Activated CD4-positive, alpha-beta T cell treated with anti-CD3 and anti-CD28 coated beads for 36 hours (primary cell): ENCODE results near the gene RNF214. TPM values are rescaled to one million over a fixed set of nuclear protein-coding genes. Genes with fewer than 3 reads are reported as not detected.
A peak's percentile ranks its signal among the peaks of the same experiment; 100 is the strongest.
"Not testable (repeated sequence)": the region's sequence is repeated elsewhere in the genome, so short reads cannot be mapped to it uniquely, and the experiment has no call there.

Experiments
- ATAC-seq: fragments of 200-7000 bp; cut with Tn5 transposase; one replicate; pipeline ENCODE4 v1.10.0; 2021; ENCODE audit warnings: mild to moderate bottlenecking, moderate library complexity
- CTCF ChIA-PET: fragments of 350-600 bp; sonication (Branson Sonifier 250); formaldehyde crosslinking; loops from one replicate; lab custom pipeline; 2021; ENCODE audit warnings: antibody characterized with exemption; lab: Charles Lee
- POLR2A ChIA-PET: fragments of 350-600 bp; sonication (Branson Sonifier 250); formaldehyde crosslinking; loops from one replicate; lab custom pipeline; 2021; ENCODE audit warnings: antibody characterized with exemption, inconsistent platforms; lab: Charles Lee
- DNase-seq: peaks from one replicate; pipeline ENCODE4 v3.0.0-alpha.2; 2020
- H3K27ac Mint-ChIP-seq: one replicate; pipeline ENCODE4 v1.8.0; 2021; ENCODE audit warnings: mixed read lengths
- H3K27me3 Mint-ChIP-seq: one replicate; pipeline ENCODE4 v1.8.0; 2021; ENCODE audit warnings: mixed read lengths
- H3K36me3 Mint-ChIP-seq: one replicate; pipeline ENCODE4 v1.8.0; 2021; ENCODE audit warnings: low read depth, mixed read lengths
- H3K4me1 Mint-ChIP-seq: one replicate; pipeline ENCODE4 v1.8.0; 2021; ENCODE audit warnings: mixed read lengths
- H3K4me3 Mint-ChIP-seq: one replicate; pipeline ENCODE4 v1.8.0; 2021; ENCODE audit warnings: mild to moderate bottlenecking, moderate library complexity, mixed read lengths
- H3K9me3 Mint-ChIP-seq: one replicate; pipeline ENCODE4 v1.8.0; 2021; ENCODE audit warnings: low read depth, mixed read lengths
- intact Hi-C, 2 experiments: fragments of 100-400 bp; cut with DNase I in 1 of 2; cut with micrococcal nuclease in 1 of 2; formaldehyde crosslinking; loops; one replicate each; pipeline versions ENCODE4 v1.14.2 to v1.15.1; 2022 to 2024; cut with DNase I, micrococcal nuclease
- total RNA-seq, 2 experiments: library from RNA; stranded (reverse); gene quantifications; one replicate each; pipeline ENCODE4 v1.2.3, GENCODE V29; 2021

The RNF214 gene
- total RNA-seq, 2 experiments from 2014 or later = 19.3 to 24.6 TPM

- H3K27ac Mint-ChIP-seq, POLR2A ChIA-PET, ATAC-seq, H3K4me3 Mint-ChIP-seq, H3K4me1 Mint-ChIP-seq, CTCF ChIA-PET, H3K9me3 Mint-ChIP-seq, H3K27me3 Mint-ChIP-seq, intact Hi-C loops, DNase-seq: not testable (repeated sequence)
- peaks cover 20% of the 10 kb centered on the region for H3K36me3 Mint-ChIP-seq
These were observed 26.4 kb upstream of the RNF214 start for GRCh38 chr11:117206111-117206510.

GRCh38 chr11:117206859-117207258, 25.6 kb upstream of the RNF214 start:
- H3K4me1 Mint-ChIP-seq, H3K9me3 Mint-ChIP-seq, POLR2A ChIA-PET, H3K27ac Mint-ChIP-seq, H3K27me3 Mint-ChIP-seq, DNase-seq, ATAC-seq, H3K4me3 Mint-ChIP-seq, CTCF ChIA-PET, intact Hi-C loops: not testable (repeated sequence)
- H3K36me3 Mint-ChIP-seq = peaks cover 25% of the 10 kb centered on the region

- POLR2A ChIA-PET, H3K9me3 Mint-ChIP-seq, CTCF ChIA-PET, H3K4me1 Mint-ChIP-seq, ATAC-seq, DNase-seq, H3K4me3 Mint-ChIP-seq, intact Hi-C loops, H3K27me3 Mint-ChIP-seq, H3K27ac Mint-ChIP-seq: not testable (repeated sequence)
- peaks cover 25% of the 10 kb centered on the region for H3K36me3 Mint-ChIP-seq
These were observed 25.0 kb upstream of the RNF214 start for GRCh38 chr11:117207481-117207880.

GRCh38 chr11:117208710-117209109, 23.8 kb upstream of the RNF214 start:
- H3K36me3 Mint-ChIP-seq = peaks cover 35% of the 10 kb centered on the region
- DNase-seq = peak; percentile 20
- H3K4me3 Mint-ChIP-seq, CTCF ChIA-PET, H3K9me3 Mint-ChIP-seq, ATAC-seq, POLR2A ChIA-PET, H3K27ac Mint-ChIP-seq, H3K27me3 Mint-ChIP-seq, intact Hi-C loops, H3K4me1 Mint-ChIP-seq: not testable (repeated sequence)

DNA sequence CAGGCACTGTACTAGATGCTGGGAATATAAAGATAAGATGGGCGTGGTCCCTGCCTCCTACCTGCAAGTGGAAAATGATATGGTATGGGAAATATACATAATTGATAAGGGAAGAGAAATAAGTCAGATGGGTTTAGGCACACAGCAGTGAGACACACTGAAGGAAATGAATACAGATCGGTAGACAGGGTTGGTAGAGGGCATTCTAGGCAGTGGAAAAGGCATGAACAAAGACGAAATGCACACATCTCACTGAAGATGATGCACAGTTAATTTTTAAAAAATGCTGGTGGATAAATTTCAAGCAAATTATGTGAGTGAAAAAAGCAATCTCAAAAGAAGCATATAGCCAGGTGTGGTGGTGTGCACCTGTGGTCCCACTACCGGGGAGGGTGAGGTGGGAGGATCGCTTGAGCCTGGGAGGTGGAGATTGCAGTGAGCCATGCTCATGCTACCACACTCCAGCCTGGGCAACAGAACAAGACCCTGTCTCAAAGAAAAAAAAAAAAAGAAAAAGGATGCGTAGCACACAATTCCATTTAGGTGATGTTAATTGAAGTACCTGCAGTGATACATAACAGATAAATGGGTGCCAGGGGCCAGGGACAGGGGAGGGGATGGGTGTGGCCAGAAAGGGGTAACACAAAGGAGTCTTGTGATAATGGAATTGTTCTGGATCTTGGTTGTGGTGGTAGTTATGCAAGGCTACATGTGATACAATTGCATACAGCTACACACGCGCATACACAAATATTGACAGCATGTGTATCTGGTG, 22.9 kb upstream of the RNF214 start:
- intact Hi-C loops, H3K27me3 Mint-ChIP-seq, DNase-seq, ATAC-seq, H3K9me3 Mint-ChIP-seq, POLR2A ChIA-PET, H3K4me3 Mint-ChIP-seq, CTCF ChIA-PET, H3K27ac Mint-ChIP-seq, H3K4me1 Mint-ChIP-seq: not testable (repeated sequence)
- peaks cover 37% of the 10 kb centered on the region for H3K36me3 Mint-ChIP-seq

GRCh38 chr11:117210620-117211019, 21.9 kb upstream of the RNF214 start:
- ATAC-seq = no peak
- Mint-ChIP-seq H3K4me1 (peaks cover 3% of the 10 kb centered on the region), H3K27ac (no peak overlapping the region), H3K36me3 (peaks cover 31% of the 10 kb centered on the region), H3K9me3 (no peaks in the 10 kb centered on the region), H3K4me3 (no peak overlapping the region), H3K27me3 (no peaks in the 10 kb centered on the region)
- DNase-seq = no peak
- POLR2A ChIA-PET = interaction anchor here (0.7 kb wide), 3 partner anchors 11 to 171 kb away, joined by 3 to 4 read pairs (median 3); no protein-coding TSS in a partner anchor
- intact Hi-C loops = no loop called here
- CTCF ChIA-PET = interaction anchor here (1.0 to 1.7 kb wide), 3 partner anchors 10 to 16 kb away, joined by 3 to 6 read pairs (median 5); no protein-coding TSS in a partner anchor

DNA sequence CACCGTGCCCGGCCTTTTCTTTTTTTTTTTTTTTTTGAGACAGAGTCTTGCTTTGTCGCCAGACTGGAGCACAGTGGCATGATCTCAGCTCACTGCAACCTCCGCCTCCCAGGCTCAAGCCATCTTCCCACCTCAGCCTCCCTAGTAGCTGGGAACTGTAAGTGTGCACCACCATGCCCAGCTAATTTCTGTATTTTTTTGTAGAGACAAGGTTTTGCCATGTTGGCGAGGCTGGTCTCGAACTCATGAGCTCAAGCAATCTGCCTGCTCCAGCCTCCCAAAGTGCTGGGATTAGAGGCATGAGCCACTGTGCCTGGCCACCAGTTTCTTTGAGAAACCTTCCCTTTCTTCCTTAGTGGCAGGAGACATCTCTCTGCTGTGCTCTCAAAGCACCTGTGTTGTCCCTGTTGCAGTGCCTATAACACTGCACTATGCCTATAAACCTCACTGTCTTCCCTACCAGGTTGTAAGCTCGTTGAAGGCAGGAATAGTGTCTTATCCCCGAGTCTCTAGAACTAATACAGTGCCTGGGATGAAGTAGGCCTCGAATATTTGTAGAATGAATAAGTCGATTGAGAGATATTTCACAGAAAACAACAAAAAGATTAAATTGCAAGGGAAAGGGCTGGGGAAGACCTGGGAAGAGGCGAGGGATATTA, 19.6 kb upstream of the RNF214 start:
- Mint-ChIP-seq H3K27me3 (no peaks in the 10 kb centered on the region), H3K27ac (no peak overlapping the region), H3K36me3 (peaks cover 42% of the 10 kb centered on the region), H3K9me3 (no peaks in the 10 kb centered on the region), H3K4me1 (peaks cover 6% of the 10 kb centered on the region), H3K4me3 (no peak overlapping the region)
- intact Hi-C loops = no loop called here
- ATAC-seq = no peak
- POLR2A ChIA-PET = no interaction called here
- CTCF ChIA-PET = interaction anchor here (0.7 to 1.5 kb wide), 2 partner anchors 14 to 33 kb away, joined by 3 to 6 read pairs; no protein-coding TSS in a partner anchor
- no peak for DNase-seq

DNA sequence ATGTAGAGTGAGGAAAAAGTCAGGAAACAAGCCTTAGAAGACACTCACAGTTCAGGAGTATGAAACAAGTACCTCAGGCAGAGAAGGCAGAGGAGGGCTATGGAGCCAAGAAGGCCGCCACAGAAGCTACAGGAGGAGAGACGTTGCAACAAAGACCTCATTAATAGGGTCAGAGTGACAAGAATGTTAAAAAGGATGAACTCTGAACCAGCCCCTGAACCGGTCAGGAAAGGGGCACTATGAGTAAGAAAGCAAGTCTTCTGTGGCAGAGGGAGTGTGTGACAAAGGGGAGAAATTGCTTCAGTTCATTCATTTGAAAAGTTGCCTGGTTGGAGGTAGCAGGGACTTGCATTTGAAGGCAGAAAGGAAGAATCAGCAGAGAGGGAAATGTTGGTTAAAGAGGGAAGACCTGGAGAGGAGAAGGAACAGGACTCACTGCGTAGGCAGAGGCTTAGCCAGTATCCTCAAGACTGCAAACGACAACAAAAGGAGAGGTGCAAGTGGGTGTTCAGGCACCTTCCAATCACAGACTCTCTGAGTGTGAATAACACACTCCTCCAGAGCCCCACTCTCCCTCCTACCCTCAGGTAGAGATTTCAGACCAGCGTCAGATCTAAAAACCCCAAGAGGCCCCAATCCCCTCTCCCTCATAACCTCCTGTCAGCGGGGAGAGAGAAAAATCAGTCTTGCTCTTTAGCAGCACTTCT, 17.9 kb upstream of the RNF214 start:
- intact Hi-C loops = no loop called here
- Mint-ChIP-seq H3K27me3 (no peaks in the 10 kb centered on the region), H3K36me3 (peaks cover 59% of the 10 kb centered on the region), H3K4me1 (peaks cover 6% of the 10 kb centered on the region), H3K4me3 (no peak overlapping the region), H3K9me3 (no peaks in the 10 kb centered on the region), H3K27ac (peak overlapping the region; percentile 52)
- ChIA-PET POLR2A (no interaction called here), CTCF (interaction anchor here (0.6 to 0.8 kb wide), 3 partner anchors 12 to 33 kb away, joined by 3 to 4 read pairs (median 3); no protein-coding TSS in a partner anchor)
- DNase-seq (no peak), ATAC-seq (no peak)

GRCh38 chr11:117217141-117218084, 15.1 kb upstream of the RNF214 start:
- peak overlapping the region; percentile 40 for H3K27ac Mint-ChIP-seq
- CTCF ChIA-PET = interaction anchor here (2.1 kb wide), 1 partner anchor 9 kb away, joined by 9 read pairs; no protein-coding TSS in a partner anchor
- DNase-seq = no peak
- intact Hi-C loops = no loop called here
- H3K4me3 Mint-ChIP-seq = no peak overlapping the region
- peaks cover 61% of the 10 kb centered on the region for H3K36me3 Mint-ChIP-seq
- no peak for ATAC-seq
- peaks cover 6% of the 10 kb centered on the region for H3K4me1 Mint-ChIP-seq
- H3K9me3 Mint-ChIP-seq = no peaks in the 10 kb centered on the region
- POLR2A ChIA-PET = no interaction called here
- H3K27me3 Mint-ChIP-seq = no peaks in the 10 kb centered on the region

DNA sequence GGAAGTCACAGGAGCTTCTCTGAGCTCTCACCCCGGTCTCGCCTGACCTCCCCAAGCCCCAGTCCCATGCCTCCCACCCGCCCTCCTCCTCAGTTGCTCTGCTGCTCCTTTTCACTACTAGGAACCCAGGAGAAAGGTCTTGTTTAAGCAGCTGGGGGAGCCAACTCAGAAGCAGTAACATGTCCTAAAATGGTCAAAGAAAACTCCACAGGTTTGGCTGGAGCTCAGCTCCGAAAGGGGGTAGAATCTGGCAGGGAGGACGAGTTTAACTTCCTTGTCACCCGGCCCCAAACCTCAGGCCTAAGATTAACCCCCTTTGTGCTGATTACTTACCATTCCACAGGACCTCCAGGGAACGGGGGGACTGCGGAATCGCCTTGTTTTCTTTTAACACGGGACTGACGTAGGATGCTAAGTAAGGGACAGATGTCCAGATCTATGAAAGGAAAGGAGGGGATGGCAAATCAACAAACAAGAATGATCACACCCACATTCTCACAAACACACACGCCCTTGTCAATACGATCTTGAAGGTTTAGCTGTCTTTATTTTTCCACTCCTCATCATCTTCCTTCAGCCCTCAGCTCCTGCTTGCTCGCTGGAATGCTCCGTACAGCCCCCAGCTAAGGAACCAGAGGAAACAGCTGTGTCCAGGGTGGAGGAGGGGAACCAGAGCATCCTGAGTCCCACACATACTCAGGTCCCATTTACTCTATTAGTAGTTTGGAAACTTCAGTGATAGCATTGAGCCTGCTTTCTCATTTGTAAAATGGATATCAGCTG, 14.1 kb upstream of the RNF214 start:
- H3K27me3 Mint-ChIP-seq = no peaks in the 10 kb centered on the region
- no peaks in the 10 kb centered on the region for H3K9me3 Mint-ChIP-seq
- DNase-seq = no peak
- no peak for ATAC-seq
- POLR2A ChIA-PET = no interaction called here
- no peak overlapping the region for H3K4me3 Mint-ChIP-seq
- intact Hi-C loops = no loop called here
- peaks cover 61% of the 10 kb centered on the region for H3K36me3 Mint-ChIP-seq
- H3K27ac Mint-ChIP-seq = no peak overlapping the region
- H3K4me1 Mint-ChIP-seq = peaks cover 6% of the 10 kb centered on the region
- CTCF ChIA-PET = interaction anchor here (0.6 to 2.7 kb wide), 3 partner anchors 8 to 38 kb away, joined by 3 to 10 read pairs (median 9); no protein-coding TSS in a partner anchor
